Lower lobe of right lung (tissue), 2 donors: ENCODE measurements around the gene POFUT1. TPM values are rescaled to one million over a fixed set of nuclear protein-coding genes. Genes with fewer than 3 reads are reported as not detected.
A peak's percentile ranks its signal among the peaks of the same experiment; 100 is the strongest.
"Not testable (repeated sequence)": the region's sequence is repeated elsewhere in the genome, so short reads cannot be mapped to it uniquely, and the experiment has no call there.

Source experiments
- ATAC-seq, 2 donors: fragments of 200-7000 bp; cut with Tn5 transposase; one replicate each; pipeline ENCODE4 v1.9.1; 2020 to 2022; ENCODE audit warnings: mild to moderate bottlenecking in 2 of 2, moderate library complexity in 2 of 2
- DNase-seq: peaks from one replicate; pipeline ENCODE4 v3.0.0-alpha.2; 2020
- H3K27ac ChIP-seq: fragments of 200-600 bp; one replicate; pipeline ENCODE4 v1.8.0; 2022
- H3K27me3 ChIP-seq: fragments of 200-600 bp; one replicate; pipeline ENCODE4 v1.8.0; 2022; ENCODE audit warnings: low read depth
- H3K36me3 ChIP-seq: fragments of 200-600 bp; one replicate; pipeline ENCODE4 v1.8.0; 2022; ENCODE audit warnings: mild to moderate bottlenecking
- H3K4me1 ChIP-seq: fragments of 200-600 bp; one replicate; pipeline ENCODE4 v1.8.0; 2022
- H3K4me3 ChIP-seq: fragments of 200-600 bp; one replicate; pipeline ENCODE4 v1.8.0; 2022; ENCODE audit warnings: mild to moderate bottlenecking
- H3K9me3 ChIP-seq: fragments of 200-600 bp; one replicate; pipeline ENCODE4 v1.8.0; 2022
- CTCF ChIP-seq: fragments of 200-600 bp; IDR thresholded peaks from one replicate; pipeline ENCODE4 v1.8.0; 2022; ENCODE audit warnings: antibody characterized with exemption, mild to moderate bottlenecking
- intact Hi-C: fragments of 100-400 bp; cut with DNase I; formaldehyde crosslinking; loops from one replicate; pipeline ENCODE4 v1.11.0; 2022
- total RNA-seq: library from RNA; stranded (reverse); fragmentation: NEBNext Ultra II Directional; extraction: Animal tissue kit (Norgen Biotek cat#: 25700); gene quantifications from one replicate; pipeline ENCODE4 v1.2.1, GENCODE V29; 2021
- donor health status: DM: no; HTN: yes; CAD: no; lungs with severe emphysema.

Gene POFUT1
- total RNA-seq, 1 donor from 2014 or later: 26.1 TPM

GRCh38 chr20:32263398-32263954 is 55.8 kb downstream of the POFUT1 start:
- no peaks in the 10 kb centered on the region for H3K27me3 ChIP-seq
- no peak overlapping the region for H3K4me3 ChIP-seq
- no peaks in the 10 kb centered on the region for H3K4me1 ChIP-seq
- H3K27ac ChIP-seq: no peak overlapping the region
- H3K9me3 ChIP-seq: no peaks in the 10 kb centered on the region
- ATAC-seq (no peak), DNase-seq (no peak)
- H3K36me3 ChIP-seq: no peaks in the 10 kb centered on the region
- TF ChIP-seq CTCF: no peak
- intact Hi-C loops: no loop called here

GRCh38 chr20:32271620-32272019 is 63.9 kb downstream of the POFUT1 start:
- no peak for DNase-seq
- Histone ChIP-seq H3K4me3 (no peak overlapping the region), H3K9me3 (no peaks in the 10 kb centered on the region), H3K27me3 (no peaks in the 10 kb centered on the region), H3K36me3 (no peaks in the 10 kb centered on the region), H3K27ac (no peak overlapping the region), H3K4me1 (no peaks in the 10 kb centered on the region)
- TF ChIP-seq CTCF: no peak
- intact Hi-C loops: no loop called here
- no peak for ATAC-seq

GRCh38 chr20:32274359-32274758 is 66.7 kb downstream of the POFUT1 start:
- no peak for ATAC-seq
- Histone ChIP-seq H3K4me1 (peaks cover 19% of the 10 kb centered on the region), H3K9me3 (no peaks in the 10 kb centered on the region), H3K36me3 (no peaks in the 10 kb centered on the region), H3K27ac (no peak overlapping the region), H3K4me3 (no peak overlapping the region), H3K27me3 (no peaks in the 10 kb centered on the region)
- no peak for TF ChIP-seq CTCF
- intact Hi-C loops: no loop called here
- no peak for DNase-seq

GRCh38 chr20:32275163-32275562 is 67.5 kb downstream of the POFUT1 start:
- H3K27ac ChIP-seq, H3K27me3 ChIP-seq, DNase-seq, H3K36me3 ChIP-seq, intact Hi-C loops, ATAC-seq, H3K9me3 ChIP-seq, H3K4me3 ChIP-seq: not testable (repeated sequence)
- H3K4me1 ChIP-seq: peaks cover 19% of the 10 kb centered on the region

- DNase-seq (peak; percentile 90), ATAC-seq (peak; percentile 93 to 97)
- H3K27me3 ChIP-seq: no peaks in the 10 kb centered on the region
- H3K36me3 ChIP-seq: no peaks in the 10 kb centered on the region
- TF ChIP-seq CTCF: no peak
- no peaks in the 10 kb centered on the region for H3K9me3 ChIP-seq
- peak within 1 kb of the TSS; percentile 86 for H3K27ac ChIP-seq
- peaks cover 19% of the 10 kb centered on the region for H3K4me1 ChIP-seq
- intact Hi-C loops: no loop called here
- H3K4me3 ChIP-seq: peak within 1 kb of the TSS; percentile 98
These were observed 69.9 kb downstream of the POFUT1 start, which contains the start of gene KIF3B for GRCh38 chr20:32277361-32278198. Gene KIF3B, plus strand, starts transcription at chr20:32277651. Its CDS starts 32,127 bp downstream, at chr20:32309778.

GRCh38 chr20:32278199-32278643 is 70.5 kb downstream of the POFUT1 start:
- no peaks in the 10 kb centered on the region for H3K27me3 ChIP-seq
- H3K27ac ChIP-seq: peak overlapping the region; percentile 86
- no peak for TF ChIP-seq CTCF
- intact Hi-C loops: no loop called here
- DNase-seq: no peak
- ATAC-seq: peak; percentile 37 to 41
- peak overlapping the region; percentile 98 for H3K4me3 ChIP-seq
- no peaks in the 10 kb centered on the region for H3K9me3 ChIP-seq
- H3K36me3 ChIP-seq: no peaks in the 10 kb centered on the region
- peaks cover 19% of the 10 kb centered on the region for H3K4me1 ChIP-seq
